ENCODE data around the gene CPA5. TPM values are rescaled to one million over a fixed set of nuclear protein-coding genes. Genes with fewer than 3 reads are reported as not detected.

The CPA5 gene
- total RNA-seq (not detected), polyA plus RNA-seq (ENCODE audit: insufficient read length in 6 of 6) (under 1 TPM; 0.13 to 0.96 (median 0.65) TPM)
- long read RNA-seq, donor 1 = 0 reads
- long read RNA-seq, donor 2 = 0 reads
- long read RNA-seq, donor 3 = 0 reads
- long read RNA-seq, donor 4 = 0 reads
- long read RNA-seq, donor 5 = 0 reads
- long read RNA-seq, donor 6 = 0 reads
- long read RNA-seq, donor 7 = 0 reads
- long read RNA-seq, donor 8 = 0 reads
- long read RNA-seq, donor 9 = 0 reads
- long read RNA-seq, donor 10 = 0 reads
- long read RNA-seq, donor 11 = 0 reads
- long read RNA-seq, donor 12 = 0 reads

GRCh38 chr7:130344271-130344866 lies at the start of gene CPA5:
TSS of gene CPA5 (plus strand) at chr7:130344816. CDS start at chr7:130346486, 1,670 bp downstream.
- ATAC-seq (no peak), DNase-seq (no peak)
- no peak within 1 kb of the TSS for H3K27ac ChIP-seq
- no peak for TF ChIP-seq CTCF (IDR thresholded peaks at IDR 0.05)
- no peaks in the 10 kb centered on the region for H3K9me3 ChIP-seq
- no peaks in the 10 kb centered on the region for H3K27me3 ChIP-seq
- intact Hi-C loops (cut with DNase I) = no loop called here
- no peaks in the 10 kb centered on the region for H3K4me1 ChIP-seq
- no peaks in the 10 kb centered on the region for H3K36me3 ChIP-seq
- no peak within 1 kb of the TSS for H3K4me3 ChIP-seq

GRCh38 chr7:130296221-130296951 lies 48.2 kb upstream of the CPA5 start:
- H3K9me3 ChIP-seq = no peaks in the 10 kb centered on the region
- H3K27ac ChIP-seq = no peak overlapping the region
- no peaks in the 10 kb centered on the region for H3K27me3 ChIP-seq
- ATAC-seq (no peak), DNase-seq (no peak)
- H3K36me3 ChIP-seq = no peaks in the 10 kb centered on the region
- no peaks in the 10 kb centered on the region for H3K4me1 ChIP-seq
- no peak overlapping the region for H3K4me3 ChIP-seq
- no peak for TF ChIP-seq CTCF (IDR thresholded peaks at IDR 0.05)
- intact Hi-C loops (cut with DNase I) = no loop called here

- H3K27me3 ChIP-seq = no peaks in the 10 kb centered on the region
- no peak for TF ChIP-seq CTCF (IDR thresholded peaks at IDR 0.05)
- intact Hi-C loops (cut with DNase I) = no loop called here
- no peaks in the 10 kb centered on the region for H3K36me3 ChIP-seq
- no peak overlapping the region for H3K4me3 ChIP-seq
- no peak for ATAC-seq
- no peak for DNase-seq
- no peaks in the 10 kb centered on the region for H3K4me1 ChIP-seq
- H3K27ac ChIP-seq = no peak overlapping the region
- H3K9me3 ChIP-seq = no peaks in the 10 kb centered on the region
Measured at GRCh38 chr7:130297628-130298543, 46.7 kb upstream of the CPA5 start.

GRCh38 chr7:130298544-130299326 lies 45.9 kb upstream of the CPA5 start:
- intact Hi-C loops (cut with DNase I) = no loop called here
- Histone ChIP-seq H3K27ac (no peak overlapping the region), H3K36me3 (no peaks in the 10 kb centered on the region), H3K4me3 (no peak overlapping the region), H3K27me3 (no peaks in the 10 kb centered on the region), H3K4me1 (no peaks in the 10 kb centered on the region), H3K9me3 (no peaks in the 10 kb centered on the region)
- DNase-seq (no peak), ATAC-seq (no peak)
- TF ChIP-seq CTCF (IDR thresholded peaks at IDR 0.05) = no peak
